SK-N-SH treated with all-trans-retinoic acid at 6 μM for 48 hours (cell line): ENCODE data around the gene DYSF.

Experiments
- ARNTL ChIP-seq: fragments of 450-650 bp; formaldehyde crosslinking; IDR thresholded peaks from 2 replicates; pipeline ENCODE4 v1.5.0; 2020; ENCODE audit warnings: low read depth, mild to moderate bottlenecking, moderate library complexity, borderline replicate concordance
- CREB5 ChIP-seq: fragments of 250-450 bp; sonication (Bioruptor Pico); IDR thresholded peaks from 2 replicates; pipeline ENCODE4 v1.5.1; 2020; ENCODE audit warnings: low read depth, mild to moderate bottlenecking, moderate library complexity
- CSDC2 ChIP-seq: fragments of 250-450 bp; sonication (Bioruptor Pico); IDR thresholded peaks from 2 replicates; pipeline ENCODE4 v1.5.0; 2020; ENCODE audit warnings: mild to moderate bottlenecking, moderate library complexity
- ESRRG ChIP-seq: fragments of 250-450 bp; sonication (Bioruptor Pico); IDR thresholded peaks from 2 replicates; pipeline ENCODE4 v1.6.1; 2021; ENCODE audit warnings: mild to moderate bottlenecking
- ISL1 ChIP-seq: fragments of 250-450 bp; sonication (Bioruptor Pico); IDR thresholded peaks from 2 replicates; pipeline ENCODE4 v2.1.2; 2022; ENCODE audit warnings: mild to moderate bottlenecking, moderate library complexity
- POU6F1 ChIP-seq: fragments of 250-450 bp; sonication (Bioruptor Pico); IDR thresholded peaks from 2 replicates; pipeline ENCODE4 v1.8.0; 2021; ENCODE audit warnings: low read depth, mild to moderate bottlenecking, moderate library complexity, borderline replicate concordance
- RARB ChIP-seq: fragments of 250-450 bp; sonication (Bioruptor Pico); IDR thresholded peaks from 2 replicates; pipeline ENCODE4 v1.8.0; 2021; ENCODE audit warnings: mild to moderate bottlenecking, moderate library complexity
- SNAI2 ChIP-seq: fragments of 250-450 bp; sonication (Bioruptor Pico); IDR thresholded peaks from 2 replicates; pipeline ENCODE4 v1.5.0; 2020; ENCODE audit warnings: mild to moderate bottlenecking, moderate library complexity
- ZNF70 ChIP-seq: fragments of 450-650 bp; formaldehyde crosslinking; IDR thresholded peaks from 2 replicates; pipeline ENCODE4 v1.5.0; 2020; ENCODE audit warnings: mild to moderate bottlenecking, moderate library complexity
- ZNF8 ChIP-seq: fragments of 450-650 bp; formaldehyde crosslinking; IDR thresholded peaks from 2 replicates; pipeline ENCODE4 v1.5.0; 2020; ENCODE audit warnings: mild to moderate bottlenecking, moderate library complexity

GRCh38 chr2:71466301-71467179 is 13.2 kb downstream of the DYSF start:
- no peak for TF ChIP-seq ISL1 (CRISPR knock-in tag)
- TF ChIP-seq CREB5, result no peak
- TF ChIP-seq ESRRG, result no peak
- TF ChIP-seq SNAI2, result no peak
- no peak for TF ChIP-seq ZNF70 (CRISPR knock-in tag)
- TF ChIP-seq ARNTL (CRISPR knock-in tag), result no peak
- TF ChIP-seq RARB, result no peak
- TF ChIP-seq CSDC2, result no peak
- TF ChIP-seq POU6F1 (CRISPR knock-in tag), result no peak
- no peak for TF ChIP-seq ZNF8 (CRISPR knock-in tag)
